Thymus (tissue), 11 donors: ENCODE data around the gene IQCE. TPM values are rescaled to one million over a fixed set of nuclear protein-coding genes. Genes with fewer than 3 reads are reported as not detected.

Source experiments
- DNase-seq, 9 donors: peaks; one replicate each; pipeline ENCODE4 v3.0.0-alpha.2; 2013; ENCODE audit warnings: low spot score in 9 of 9, low read depth in 6 of 9, missing footprints in 1 of 9
- H3K27ac ChIP-seq, 2 donors: one replicate each; pipeline ENCODE4 v1.5.1; 2013; ENCODE audit warnings: control low read depth in 1 of 2, low read depth in 1 of 2, low read length in 1 of 2, mild to moderate bottlenecking in 1 of 2, moderate library complexity in 1 of 2
- H3K27me3 ChIP-seq, 2 donors: one replicate each; pipeline ENCODE4 v1.5.1; 2013; ENCODE audit warnings: low read length in 1 of 2; ENCODE audit not compliant: control insufficient read depth in 2 of 2, insufficient read depth in 1 of 2
- H3K36me3 ChIP-seq, 2 donors: one replicate each; pipeline ENCODE4 v1.5.1; 2013; ENCODE audit warnings: low read length in 1 of 2, mild to moderate bottlenecking in 1 of 2, moderate library complexity in 1 of 2; ENCODE audit not compliant: control insufficient read depth in 2 of 2, insufficient read depth in 2 of 2
- H3K4me1 ChIP-seq, 2 donors: one replicate each; pipeline ENCODE4 v1.5.1; 2013; ENCODE audit warnings: low read length in 2 of 2; ENCODE audit not compliant: control insufficient read depth in 2 of 2, insufficient read depth in 2 of 2
- H3K4me3 ChIP-seq, 2 donors: one replicate each; pipeline ENCODE4 v1.5.1; 2013; ENCODE audit warnings: low read length in 2 of 2, control low read depth in 1 of 2, mild to moderate bottlenecking in 1 of 2
- H3K9me3 ChIP-seq, 2 donors: one replicate each; pipeline ENCODE4 v1.5.1; 2013; ENCODE audit warnings: low read length in 1 of 2, mild to moderate bottlenecking in 1 of 2; ENCODE audit not compliant: control insufficient read depth in 2 of 2, insufficient read depth in 1 of 2
- WGBS: extraction: QIAGEN DNeasy Blood & Tissue Kit; methylation state at CpG from one replicate; pipeline ENCODE4 v1.1.7; 2013; 5-methylcytosine and 5-hydroxymethylcytosine counted together
- polyA plus RNA-seq: library from polyadenylated mRNA; stranded (reverse); fragments of 200-250 nt; gene quantifications from one replicate; pipeline ENCODE4 v1.2.3, GENCODE V29; 2013
- total RNA-seq: library from RNA; stranded (reverse); fragments of 120-200 nt; gene quantifications from one replicate; pipeline ENCODE4 v1.2.4, GENCODE V29; 2013
- donor health status: healthy.

IQCE gene
- total and polyA plus RNA-seq, 2 donors = 3.8 to 4.2 TPM

- no peaks in the 10 kb centered on the region for H3K27me3 ChIP-seq
- DNase-seq = no peak
- peaks cover 4 to 6% of the 10 kb centered on the region in 2 donors for H3K36me3 ChIP-seq
- peaks cover 15 to 66% of the 10 kb centered on the region in 2 donors for H3K4me1 ChIP-seq
- H3K9me3 ChIP-seq = no peaks in the 10 kb centered on the region
- no peak overlapping the region for H3K4me3 ChIP-seq
- WGBS = 97% methylated on average over 17 of the region's 17 CpGs
- H3K27ac ChIP-seq = no peak overlapping the region
These were observed 78.3 kb downstream of the IQCE start for GRCh38 chr7:2637066-2637471.

- Histone ChIP-seq H3K4me1 (peaks cover 15 to 60% of the 10 kb centered on the region in 2 donors), H3K36me3 (peaks cover 4 to 6% of the 10 kb centered on the region in 2 donors), H3K27me3 (no peaks in the 10 kb centered on the region), H3K9me3 (no peaks in the 10 kb centered on the region), H3K4me3 (no peak overlapping the region), H3K27ac (peak overlapping the region in 1 of 2 donors; percentile 50)
- WGBS = 85% methylated on average over 23 of the region's 23 CpGs
- DNase-seq = no peak
These were observed 78.9 kb downstream of the IQCE start for GRCh38 chr7:2637505-2638223.

- Histone ChIP-seq H3K4me3 (no peak overlapping the region), H3K9me3 (no peaks in the 10 kb centered on the region), H3K4me1 (peaks cover 8 to 54% of the 10 kb centered on the region in 2 donors), H3K36me3 (peaks cover 4 to 6% of the 10 kb centered on the region in 2 donors), H3K27ac (peak overlapping the region; percentile 31 to 50), H3K27me3 (no peaks in the 10 kb centered on the region)
- DNase-seq = no peak
- WGBS = 95% methylated on average over 34 of the region's 34 CpGs
These were observed 79.6 kb downstream of the IQCE start for GRCh38 chr7:2638224-2638991.

GRCh38 chr7:2639181-2639681 is 80.5 kb downstream of the IQCE start:
- peaks cover 0 to 54% of the 10 kb centered on the region in 2 donors for H3K4me1 ChIP-seq
- no peak overlapping the region for H3K4me3 ChIP-seq
- no peaks in the 10 kb centered on the region for H3K27me3 ChIP-seq
- no peak overlapping the region for H3K27ac ChIP-seq
- peaks cover 4 to 6% of the 10 kb centered on the region in 2 donors for H3K36me3 ChIP-seq
- 91% methylated on average over 24 of the region's 24 CpGs for WGBS
- no peak for DNase-seq
- no peaks in the 10 kb centered on the region for H3K9me3 ChIP-seq

GRCh38 chr7:2639695-2640481 is 81.1 kb downstream of the IQCE start:
- no peaks in the 10 kb centered on the region for H3K27me3 ChIP-seq
- peaks cover 4 to 6% of the 10 kb centered on the region in 2 donors for H3K36me3 ChIP-seq
- H3K9me3 ChIP-seq = no peaks in the 10 kb centered on the region
- 95% methylated on average over 37 of the region's 37 CpGs for WGBS
- H3K27ac ChIP-seq = no peak overlapping the region
- no peak for DNase-seq
- peaks cover 2 to 57% of the 10 kb centered on the region in 2 donors for H3K4me1 ChIP-seq
- no peak overlapping the region for H3K4me3 ChIP-seq

GRCh38 chr7:2640482-2640830 is 81.7 kb downstream of the IQCE start:
- WGBS = 94% methylated on average over 12 of the region's 12 CpGs
- DNase-seq = no peak
- Histone ChIP-seq H3K36me3 (peaks cover 4 to 6% of the 10 kb centered on the region in 2 donors), H3K9me3 (no peaks in the 10 kb centered on the region), H3K27me3 (no peaks in the 10 kb centered on the region), H3K4me1 (peaks cover 8 to 59% of the 10 kb centered on the region in 2 donors), H3K27ac (no peak overlapping the region), H3K4me3 (no peak overlapping the region)

- 91% methylated on average over 9 of the region's 9 CpGs for WGBS
- DNase-seq = no peak
- no peaks in the 10 kb centered on the region for H3K9me3 ChIP-seq
- H3K4me3 ChIP-seq = no peak overlapping the region
- peaks cover 2 to 3% of the 10 kb centered on the region in 2 donors for H3K36me3 ChIP-seq
- peaks cover 10 to 62% of the 10 kb centered on the region in 2 donors for H3K4me1 ChIP-seq
- no peaks in the 10 kb centered on the region for H3K27me3 ChIP-seq
- H3K27ac ChIP-seq = peak overlapping the region in 1 of 2 donors; percentile 47
These were observed 82.1 kb downstream of the IQCE start for GRCh38 chr7:2640846-2641316.

GRCh38 chr7:2641406-2642393 is 82.9 kb downstream of the IQCE start:
- Histone ChIP-seq H3K36me3 (peaks cover 0 to 3% of the 10 kb centered on the region in 2 donors), H3K9me3 (no peaks in the 10 kb centered on the region), H3K4me3 (no peak overlapping the region), H3K4me1 (peaks cover 10 to 62% of the 10 kb centered on the region in 2 donors), H3K27me3 (no peaks in the 10 kb centered on the region), H3K27ac (peak overlapping the region in 1 of 2 donors; percentile 70)
- 90% methylated on average over 39 of the region's 39 CpGs for WGBS
- DNase-seq = peak in 1 of 9 donors; percentile 41
